GM21360 (cell line): Measurements from ENCODE around the gene DUSP9.
"Not testable (repeated sequence)": the region's sequence is repeated elsewhere in the genome, so short reads cannot be mapped to it uniquely, and the experiment has no call there.

Experiments used
- ATAC-seq: cut with Tn5 transposase; IDR thresholded peaks from one replicate; pipeline ENCODE4 v1.9.1; 2021; ENCODE audit warnings: mild to moderate bottlenecking, moderate library complexity; ENCODE audit not compliant: unreplicated experiment

The DUSP9 gene

DNA sequence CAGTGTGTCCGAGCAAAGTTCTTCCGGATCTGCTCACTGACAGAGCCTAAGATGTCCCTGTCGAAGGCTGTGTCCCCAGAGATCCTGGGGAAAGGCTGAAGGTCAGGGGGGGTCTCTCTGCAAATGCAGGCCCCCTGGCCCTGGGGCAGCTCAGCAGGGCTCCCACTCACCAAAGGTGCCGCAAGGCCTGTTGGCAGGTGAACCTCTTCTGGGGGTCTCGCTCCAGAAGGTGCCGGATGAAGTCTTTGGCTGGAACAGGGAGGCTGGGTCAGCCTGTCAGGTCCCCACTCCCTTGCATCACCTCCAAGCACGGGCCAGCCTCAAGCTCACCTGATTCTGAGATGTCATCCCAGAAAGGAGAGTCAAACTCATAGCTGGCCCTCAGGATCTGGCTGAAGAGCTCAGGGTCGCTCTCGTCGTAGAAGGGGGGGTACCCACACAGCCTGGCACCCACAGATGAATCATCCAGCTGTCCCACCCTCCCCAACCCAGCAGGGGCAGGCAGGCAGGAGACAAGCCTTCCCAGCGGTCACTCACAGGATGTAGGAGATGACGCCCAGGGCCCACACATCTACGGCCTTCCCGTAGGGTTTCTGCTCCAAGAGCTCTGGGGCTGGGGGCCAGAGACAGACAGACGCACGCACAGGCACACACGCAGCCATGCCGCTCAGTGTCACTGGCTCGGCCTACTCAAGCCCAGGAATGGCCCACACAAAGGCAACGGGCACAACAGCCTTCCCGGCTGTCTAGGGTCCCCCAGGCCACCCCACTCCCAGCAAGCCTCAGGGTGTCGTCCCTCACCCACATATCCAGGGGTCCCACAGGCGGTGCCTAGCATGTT is 24.0 kb downstream of the DUSP9 start:
- ATAC-seq, result no peak

DNA sequence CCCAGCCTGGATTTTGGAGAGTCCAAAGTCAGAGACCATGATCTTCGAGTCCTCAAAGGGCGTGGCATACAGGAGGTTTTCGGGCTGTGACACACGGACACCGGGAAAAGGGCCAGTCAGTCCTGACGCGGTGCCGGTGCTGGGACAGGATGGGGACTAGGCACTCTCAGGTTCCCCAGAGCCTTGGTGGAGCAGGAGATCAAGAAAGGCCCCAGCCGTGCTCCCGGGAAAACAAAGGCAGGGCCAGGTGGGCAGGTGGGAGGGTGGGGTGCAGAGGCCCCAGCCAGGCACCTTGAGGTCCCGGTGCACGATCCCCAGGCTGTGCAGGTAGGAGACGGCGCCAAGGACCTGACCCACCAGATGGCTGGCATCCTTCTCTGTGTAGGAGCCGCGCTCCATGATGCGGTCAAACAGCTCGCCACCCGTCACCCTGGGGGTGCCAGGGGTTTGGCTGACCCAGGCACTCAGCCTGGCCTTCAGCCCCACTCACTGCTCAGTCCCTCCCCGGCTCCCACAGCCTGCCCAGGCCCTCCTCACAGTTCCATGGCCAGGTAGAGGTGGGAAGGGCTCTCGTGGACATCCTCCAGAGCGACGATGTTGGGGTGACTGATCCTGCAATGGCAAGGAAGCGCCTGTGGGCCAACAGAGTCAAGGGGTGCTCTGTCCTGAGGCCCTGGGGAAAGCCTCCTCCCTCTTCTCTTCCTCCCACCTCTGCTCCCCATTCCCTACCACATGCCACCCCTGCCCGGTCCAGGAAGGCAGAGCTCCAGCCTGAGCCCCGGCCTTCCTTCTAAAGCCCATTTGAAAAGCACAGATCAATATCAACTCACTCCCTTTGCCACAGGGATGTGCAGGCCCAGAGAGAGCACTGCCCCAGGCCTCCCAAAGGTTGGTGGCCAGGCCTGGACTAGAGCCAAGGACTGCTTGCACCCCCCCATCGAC is 24.9 kb downstream of the DUSP9 start:
- ATAC-seq, result no peak

DNA sequence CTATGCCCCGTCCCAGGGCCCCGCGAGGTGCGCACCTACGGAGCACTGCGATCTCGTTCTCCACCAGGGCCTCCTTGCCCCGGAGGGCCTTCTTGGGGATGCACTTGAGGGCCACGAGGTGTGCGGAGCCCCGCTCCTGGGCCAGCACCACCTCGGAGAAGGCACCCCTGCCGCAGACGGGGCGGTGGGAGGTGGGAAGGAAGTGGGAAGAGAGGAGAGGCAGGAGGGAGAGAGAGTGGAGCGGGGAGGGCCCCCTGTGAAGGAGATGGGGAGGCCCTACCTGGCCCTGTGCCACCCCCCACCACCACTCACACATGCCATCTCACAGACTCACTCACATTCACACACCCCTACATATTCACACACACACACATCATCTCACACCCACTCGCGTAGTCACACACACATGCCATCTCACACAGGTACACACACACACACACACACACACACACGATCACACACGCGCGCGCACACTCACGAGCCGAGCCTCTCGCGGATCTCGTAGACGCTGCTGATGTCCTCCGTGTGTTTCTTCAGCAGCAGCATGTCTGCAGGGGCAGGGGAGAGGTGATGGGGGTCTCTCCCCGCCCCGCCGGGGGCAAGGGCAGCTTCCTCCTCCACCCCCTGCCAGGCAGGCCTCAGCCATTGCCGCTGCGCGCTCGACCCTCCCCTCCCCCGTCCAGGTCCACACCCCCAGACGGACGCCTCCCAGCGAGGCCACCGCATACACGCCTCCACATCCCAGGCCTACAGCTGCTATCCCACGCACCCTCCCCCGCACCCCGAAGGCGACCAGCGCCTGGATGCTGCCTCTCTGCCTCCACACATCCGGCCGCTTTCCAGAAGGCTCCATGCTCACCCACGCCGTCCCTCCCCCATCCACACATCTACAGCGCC is 25.8 kb downstream of the DUSP9 start:
- ATAC-seq, result no peak

DNA sequence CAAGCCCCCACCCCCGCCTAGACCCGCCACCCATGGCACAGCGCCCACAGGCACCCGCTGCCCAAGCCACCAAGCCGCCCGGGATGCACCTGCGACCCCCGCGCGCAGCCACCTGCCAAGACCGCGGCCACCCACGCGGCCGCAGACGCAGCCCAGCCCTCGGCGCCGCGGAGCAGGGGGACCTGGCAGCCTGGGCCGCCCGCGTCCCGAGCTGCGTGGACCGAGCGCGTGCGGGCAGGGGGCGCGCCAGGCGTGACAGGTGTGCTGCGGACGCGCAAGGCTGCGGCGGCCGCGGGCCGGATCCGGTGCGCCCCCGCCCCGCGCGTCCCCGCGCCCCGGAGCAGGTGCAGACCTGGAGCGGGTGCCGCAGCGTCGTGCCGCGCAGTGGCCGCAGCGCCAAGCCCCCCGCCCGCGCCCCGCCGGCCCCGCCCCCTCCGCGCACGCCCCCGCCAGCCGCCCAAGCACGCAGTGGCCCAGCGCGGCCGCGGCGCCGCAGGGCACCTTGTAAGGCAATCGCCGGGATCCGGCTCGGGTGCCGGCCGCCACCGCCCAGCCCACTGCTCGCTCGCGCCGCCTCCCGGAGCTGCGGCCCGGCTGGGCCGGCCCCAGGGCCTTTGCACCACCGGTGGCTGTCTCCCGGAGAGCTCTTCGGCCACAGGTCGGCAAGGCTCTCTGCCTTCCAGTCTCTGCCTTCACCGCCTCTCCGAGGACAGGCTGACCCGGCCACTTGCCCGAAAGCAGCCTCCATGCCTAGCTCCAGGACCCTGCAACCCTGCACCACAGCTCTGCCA is 26.6 kb downstream of the DUSP9 start, which contains the start of gene PNCK:
TSS of gene PNCK (minus strand) at position 386 of the 791 bp plus-strand sequence. CDS start 737 bp downstream, outside the sequence.
- ATAC-seq, result no peak

DNA sequence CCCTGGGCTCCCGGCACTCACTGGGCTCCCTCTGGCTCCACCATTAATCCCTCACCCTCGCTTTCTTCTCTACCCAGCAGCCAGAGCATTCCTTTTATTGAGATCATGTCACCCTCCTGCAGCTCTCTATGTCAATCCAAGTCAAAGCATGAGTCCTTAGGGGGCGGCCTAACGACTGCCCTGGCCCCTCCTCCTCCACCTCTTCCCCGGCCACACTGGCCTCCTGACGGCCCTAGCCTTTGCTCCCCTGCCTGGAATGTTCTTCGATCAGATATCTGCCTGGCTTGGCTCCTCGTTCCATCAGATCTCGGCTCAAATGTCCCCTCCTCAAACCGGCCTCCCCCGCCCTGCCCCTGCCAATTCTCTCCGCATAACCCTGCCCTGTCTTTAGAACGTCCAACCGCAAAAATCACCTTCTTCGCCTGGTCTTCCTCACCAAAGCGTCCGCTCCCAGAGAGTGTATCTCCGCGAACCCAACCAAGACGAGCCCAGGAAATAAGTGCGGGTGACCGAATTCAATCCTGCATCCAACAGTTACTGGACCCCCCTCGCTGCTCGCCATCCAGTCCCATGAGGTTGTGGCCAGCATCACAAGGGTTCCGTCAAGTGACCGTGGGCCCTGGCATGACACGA is 27.3 kb downstream of the DUSP9 start:
- no peak for ATAC-seq

DNA sequence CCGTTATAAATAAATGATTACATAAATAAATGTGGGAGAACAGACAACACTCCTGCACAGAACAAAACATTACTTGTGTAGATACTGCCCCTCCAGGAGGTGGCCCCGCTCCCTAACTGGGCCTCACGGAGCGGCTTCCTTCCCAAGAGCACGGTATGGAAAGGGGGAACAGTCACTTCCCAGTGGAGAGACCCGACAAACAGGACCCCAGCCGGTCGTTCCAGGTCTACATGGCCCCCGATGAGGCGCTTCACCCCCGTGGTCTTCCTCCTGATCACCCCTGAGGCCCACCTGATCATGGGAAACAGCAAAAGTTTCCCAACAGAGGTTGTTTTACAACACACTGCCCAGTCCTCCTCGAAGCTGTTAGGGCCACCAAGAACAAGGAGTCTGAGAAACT is 34.2 kb downstream of the DUSP9 start:
- no peak for ATAC-seq

DNA sequence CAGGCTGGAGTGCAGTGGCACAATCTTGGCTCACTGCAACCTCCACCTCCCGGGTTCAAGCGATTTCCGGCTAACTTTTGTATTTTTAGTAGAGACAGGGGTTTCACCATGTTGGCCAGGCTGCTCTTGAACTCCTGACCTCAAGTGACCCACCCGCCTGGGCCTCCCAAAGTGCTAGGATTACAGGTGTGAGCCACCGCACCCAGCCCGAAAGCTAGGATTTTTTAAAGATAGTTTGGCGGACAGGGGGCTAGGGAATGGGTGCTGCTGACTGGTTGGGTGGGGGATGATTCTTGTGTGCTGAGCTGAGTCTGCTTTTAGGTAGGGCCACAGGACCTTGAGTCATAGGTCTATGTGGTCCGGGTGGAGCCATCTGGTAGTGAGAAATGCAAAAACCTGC is 36.5 kb downstream of the DUSP9 start:
- ATAC-seq, result not testable (repeated sequence)

DNA sequence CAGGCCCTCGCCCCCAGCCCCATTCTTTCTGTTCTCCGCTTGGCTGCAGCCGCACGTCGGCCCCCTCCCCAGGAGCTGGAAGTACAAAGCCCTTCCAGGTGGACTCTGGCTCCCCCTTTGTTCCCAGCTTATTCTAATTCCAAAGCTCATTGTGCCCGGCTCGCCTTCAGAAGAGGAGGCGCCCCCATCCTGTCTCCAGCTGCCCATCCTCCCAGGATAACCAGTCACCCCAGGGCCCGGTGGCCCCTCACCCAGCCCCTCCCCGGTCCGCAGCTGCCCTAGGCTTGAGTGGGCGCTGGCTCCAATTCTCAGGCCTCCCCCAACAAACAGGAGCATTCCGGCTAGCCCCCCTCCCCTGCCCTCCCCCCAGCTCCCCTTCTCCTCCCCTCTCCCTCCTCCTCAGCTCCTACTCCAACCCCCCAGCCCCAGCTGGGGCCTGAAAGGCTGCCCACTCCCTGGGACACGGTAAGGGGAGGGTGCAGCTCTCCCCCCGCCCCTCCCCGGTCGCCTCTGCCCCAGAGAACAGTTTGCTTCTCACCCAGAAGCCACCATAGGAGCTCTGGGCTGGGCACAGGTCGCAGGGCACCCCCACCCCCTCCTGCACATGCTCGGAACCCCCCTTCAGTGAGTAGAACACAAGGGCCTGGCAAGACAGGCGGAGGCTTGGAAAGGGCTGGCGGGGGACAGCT is 37.6 kb downstream of the DUSP9 start:
- ATAC-seq, result no peak

DNA sequence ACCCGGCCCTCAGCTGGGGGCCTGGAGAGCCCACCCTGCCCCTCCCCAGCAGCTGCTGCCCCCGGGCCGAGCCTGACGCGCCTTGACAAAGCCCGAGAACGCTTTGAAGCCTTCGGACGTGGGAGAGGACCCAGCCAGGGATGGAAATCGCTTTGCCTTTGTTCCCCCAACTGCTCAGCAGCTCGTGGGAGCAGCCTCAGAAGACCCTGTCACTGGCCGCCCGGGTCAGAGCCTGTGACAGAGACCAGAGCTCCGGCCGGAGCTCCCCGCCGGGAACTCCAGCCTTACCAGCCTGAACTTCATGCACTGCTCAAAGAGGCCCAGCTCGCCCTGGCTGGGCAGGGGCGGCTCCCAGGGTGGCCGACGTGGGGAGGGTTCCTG is 38.1 kb downstream of the DUSP9 start:
- ATAC-seq, result no peak

DNA sequence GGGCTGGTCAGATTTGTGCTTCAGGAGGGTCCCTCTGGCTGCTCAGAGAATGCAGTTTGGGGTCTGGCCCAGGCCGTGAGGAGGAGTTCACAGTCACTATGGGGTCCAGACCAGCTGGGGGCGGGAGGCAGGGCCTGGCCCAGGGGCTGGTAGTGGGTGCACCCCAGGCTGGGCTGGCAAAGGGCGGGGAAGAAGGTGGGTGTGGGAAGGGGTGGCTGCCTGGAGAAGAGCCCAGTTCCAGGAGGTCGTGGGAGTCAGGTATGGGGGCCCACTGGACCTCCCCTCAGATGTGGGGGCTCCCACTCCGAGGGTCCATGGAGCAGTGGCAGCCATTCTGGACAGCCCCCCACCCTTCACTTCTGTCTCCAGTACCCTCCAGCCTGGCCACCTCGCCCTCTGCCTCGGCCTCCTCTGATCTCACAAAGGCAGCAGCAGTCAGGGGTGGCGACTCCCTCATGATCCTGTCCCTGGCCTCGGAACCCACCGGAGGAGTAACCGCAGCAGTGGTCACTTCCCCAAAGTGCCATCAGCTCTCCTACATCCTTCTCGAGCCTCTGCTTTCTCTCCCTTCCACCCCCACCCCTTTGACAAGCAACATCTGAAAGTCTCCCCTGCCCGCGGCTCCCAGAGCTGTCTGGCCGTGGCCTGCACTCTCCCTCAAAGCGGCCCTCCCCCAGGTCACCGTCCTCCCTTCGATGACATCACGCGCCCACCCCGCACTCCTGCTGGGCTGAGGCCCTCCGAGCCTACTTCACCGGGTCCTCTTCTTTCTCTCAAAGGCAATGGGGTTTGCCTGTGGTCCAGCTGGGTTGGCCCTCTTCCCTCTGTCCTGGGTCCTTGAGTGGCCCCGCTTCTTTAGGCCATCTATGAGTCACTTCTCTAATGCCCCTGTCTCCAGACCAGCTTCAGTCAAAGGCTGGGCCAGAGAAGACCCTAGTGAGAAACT is 39.0 kb downstream of the DUSP9 start:
- no peak for ATAC-seq

DNA sequence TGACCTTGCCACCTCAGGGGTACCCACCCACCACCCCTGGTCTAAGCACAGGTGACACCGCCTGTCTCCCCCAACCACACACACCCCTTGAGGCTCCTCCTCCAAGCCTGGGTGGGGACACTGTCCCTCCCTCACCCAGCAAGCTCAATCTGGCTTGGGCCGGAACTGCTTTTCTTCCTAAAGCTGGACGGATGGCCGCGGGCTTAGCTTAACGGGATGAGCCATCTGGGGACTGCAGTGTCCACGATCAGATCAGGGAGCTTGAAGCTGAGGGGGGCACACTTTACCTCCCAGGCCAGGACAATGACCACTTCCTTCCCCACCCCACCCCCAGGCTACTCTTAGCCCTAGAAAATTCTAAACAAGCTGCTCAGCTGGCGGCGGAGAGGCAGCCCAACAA is 39.7 kb downstream of the DUSP9 start:
- no peak for ATAC-seq

DNA sequence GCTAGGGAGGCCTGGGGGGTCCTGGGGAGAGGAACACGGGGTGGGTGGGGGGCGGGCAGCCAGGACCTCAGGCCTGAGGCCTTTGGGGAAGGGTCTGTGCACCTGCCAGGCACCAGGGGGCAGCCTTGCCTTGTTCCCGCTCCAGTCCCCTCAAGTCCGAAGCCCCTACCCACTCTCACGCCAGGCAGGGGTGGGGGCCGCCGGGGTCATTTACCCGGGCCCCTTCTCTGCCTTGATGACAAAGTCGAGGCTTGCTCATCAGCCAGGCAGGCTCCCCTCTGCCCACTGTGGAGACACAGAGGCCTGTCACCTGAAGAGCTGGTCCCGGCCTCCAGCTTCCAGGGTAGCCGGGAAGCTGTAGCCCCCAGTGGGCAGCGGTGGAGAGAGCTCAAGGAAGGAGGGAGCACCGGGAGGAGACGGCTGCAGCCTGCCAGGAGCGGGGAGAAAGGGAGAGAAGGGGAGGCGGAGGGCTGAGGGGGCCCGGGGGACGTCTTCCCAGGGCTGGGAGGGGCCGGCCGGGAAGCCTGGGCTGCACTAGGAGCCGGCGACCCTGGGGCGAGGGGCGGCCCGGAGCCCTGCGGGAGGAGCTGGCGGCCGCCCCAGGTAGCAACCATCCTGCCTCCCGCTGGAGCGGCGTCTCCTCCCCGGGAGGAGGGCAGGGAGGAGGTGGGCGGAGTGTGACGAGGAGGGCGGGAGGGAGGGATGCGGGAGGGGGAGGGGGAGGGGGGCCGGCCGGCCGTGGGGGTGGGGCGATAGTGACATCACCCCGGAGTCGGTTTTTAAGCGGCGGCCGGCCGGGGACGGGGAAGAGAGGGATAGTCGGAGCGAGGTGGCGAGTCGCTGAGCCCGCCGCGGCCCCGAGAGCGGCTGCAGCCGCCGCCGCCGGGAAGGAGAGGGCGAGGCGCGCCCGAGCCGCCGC is 40.4 kb downstream of the DUSP9 start, which contains the start of gene SLC6A8:
TSS of gene SLC6A8 (plus strand) at position 806 of the 919 bp plus-strand sequence. CDS start 649 bp downstream, outside the sequence.
- no peak for ATAC-seq

DNA sequence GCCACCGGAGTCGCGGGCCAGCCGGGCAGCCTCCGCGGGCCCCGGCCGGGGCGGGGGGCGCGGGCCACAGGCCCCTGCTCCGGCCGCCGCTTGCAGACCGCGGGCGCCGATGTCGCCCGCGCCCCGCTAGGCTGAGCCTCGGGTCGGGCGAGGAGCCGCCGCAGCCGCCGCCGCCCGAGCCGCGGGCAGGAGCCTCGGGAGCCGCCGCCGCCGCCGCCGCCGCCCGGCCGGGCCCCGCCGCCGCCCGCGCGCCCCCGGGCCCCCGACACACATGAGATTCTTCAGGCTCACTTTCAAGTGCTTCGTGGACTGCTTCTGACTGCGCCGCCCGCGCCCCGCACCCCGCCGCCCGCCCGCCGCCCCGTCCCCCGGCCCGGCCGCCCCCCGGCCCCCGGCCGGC is 41.1 kb downstream of the DUSP9 start:
- no peak for ATAC-seq

DNA sequence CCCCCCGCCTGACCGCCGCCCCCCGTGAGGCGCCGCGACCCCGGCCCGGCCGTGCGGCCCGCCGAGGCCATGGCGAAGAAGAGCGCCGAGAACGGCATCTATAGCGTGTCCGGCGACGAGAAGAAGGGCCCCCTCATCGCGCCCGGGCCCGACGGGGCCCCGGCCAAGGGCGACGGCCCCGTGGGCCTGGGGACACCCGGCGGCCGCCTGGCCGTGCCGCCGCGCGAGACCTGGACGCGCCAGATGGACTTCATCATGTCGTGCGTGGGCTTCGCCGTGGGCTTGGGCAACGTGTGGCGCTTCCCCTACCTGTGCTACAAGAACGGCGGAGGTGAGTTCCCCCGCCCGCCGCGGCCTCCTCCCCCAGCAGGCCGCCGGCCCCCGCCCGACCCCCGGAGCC is 41.5 kb downstream of the DUSP9 start:
- ATAC-seq, result no peak

DNA sequence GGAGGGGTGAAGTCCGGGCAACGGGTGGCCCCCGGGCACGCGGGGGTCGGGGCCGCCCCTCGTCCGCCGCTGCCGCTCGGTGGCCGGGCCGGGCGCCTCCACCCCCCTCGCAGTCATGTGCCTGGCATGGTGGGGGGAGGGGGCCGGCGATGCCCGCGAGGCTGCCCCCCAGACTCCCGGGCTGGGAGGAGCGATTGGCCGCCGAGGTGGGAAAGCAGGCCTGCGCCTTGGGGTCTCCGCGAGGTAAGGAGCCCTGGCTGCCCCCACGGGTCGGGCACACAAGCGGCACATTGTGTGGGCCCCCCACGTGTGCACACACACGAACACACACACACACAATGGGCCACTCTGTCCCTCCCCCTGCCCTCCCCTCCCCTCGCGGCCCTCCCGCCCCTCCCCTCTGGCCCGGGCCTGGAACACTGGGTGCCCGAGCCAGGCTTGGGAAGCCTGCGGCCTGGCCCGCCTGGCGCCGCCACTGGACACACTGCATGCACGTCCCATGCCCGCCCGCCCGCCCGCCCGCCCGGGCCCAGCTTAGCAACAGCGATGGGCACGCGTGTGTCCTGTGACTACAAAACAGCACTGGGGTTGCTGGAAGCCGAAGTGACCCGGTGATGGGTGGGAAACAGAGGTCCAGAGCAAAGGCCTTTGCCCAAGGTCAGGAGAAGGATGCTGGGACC is 42.0 kb downstream of the DUSP9 start:
- no peak for ATAC-seq
